Smooth muscle cell (in vitro differentiated cells): ENCODE results near the gene JARID2. TPM values are rescaled to one million over a fixed set of nuclear protein-coding genes. Genes with fewer than 3 reads are reported as not detected.
A peak's percentile ranks its signal among the peaks of the same experiment; 100 is the strongest.

Source experiments
- DNase-seq: peaks from one replicate; lab custom pipeline; 2025; ENCODE audit not compliant: unreplicated experiment; lab: John Stamatoyannopoulos, UW
- H2AFZ ChIP-seq: fragments of 200-600 bp; sonication (generic); 2 replicates; pipeline ENCODE4 v1.6.0; 2016; ENCODE audit warnings: antibody characterized with exemption, low read depth, mild to moderate bottlenecking
- H3F3A ChIP-seq: fragments of 200-600 bp; sonication (generic); 2 replicates; pipeline ENCODE4 v1.6.0; 2017; ENCODE audit warnings: antibody characterized with exemption, low read depth
- H3K27ac ChIP-seq: fragments of 200-600 bp; sonication (generic); 2 replicates; pipeline ENCODE4 v1.5.1; 2016; ENCODE audit warnings: low read depth, mild to moderate bottlenecking
- H3K27me3 ChIP-seq: fragments of 200-600 bp; sonication (generic); 2 replicates; pipeline ENCODE4 v1.6.1; 2016; ENCODE audit warnings: low read depth, mild to moderate bottlenecking
- H3K36me3 ChIP-seq: fragments of 200-600 bp; sonication (generic); 2 replicates; pipeline ENCODE4 v1.5.1; 2016; ENCODE audit warnings: low read depth
- H3K4me1 ChIP-seq: fragments of 200-600 bp; sonication (generic); 2 replicates; pipeline ENCODE4 v1.5.1; 2016; ENCODE audit warnings: low read depth
- H3K4me2 ChIP-seq: fragments of 200-600 bp; sonication (generic); 2 replicates; pipeline ENCODE4 v1.6.0; 2016; ENCODE audit warnings: mild to moderate bottlenecking
- H3K4me3 ChIP-seq: fragments of 200-600 bp; sonication (generic); 2 replicates; pipeline ENCODE4 v1.5.1; 2016; ENCODE audit warnings: mild to moderate bottlenecking
- H3K79me2 ChIP-seq: fragments of 200-600 bp; sonication (generic); 2 replicates; pipeline ENCODE4 v1.6.0; 2016; ENCODE audit warnings: low read depth, mild to moderate bottlenecking
- H3K9ac ChIP-seq: fragments of 200-600 bp; sonication (generic); 2 replicates; pipeline ENCODE4 v1.6.0; 2016; ENCODE audit warnings: low read depth
- H3K9me3 ChIP-seq: fragments of 200-600 bp; sonication (generic); replicated peaks from 2 replicates; pipeline ENCODE4 v1.5.1; 2016; ENCODE audit warnings: low read depth
- H4K20me1 ChIP-seq: fragments of 200-600 bp; sonication (generic); 2 replicates; pipeline ENCODE4 v1.6.0; 2016; ENCODE audit warnings: low read depth
- WGBS: methylation state at CpG from one replicate; pipeline ENCODE4 v1.1.7; 2016; ENCODE audit warnings: low lambda C conversion rate; 5-methylcytosine and 5-hydroxymethylcytosine counted together
- polyA plus RNA-seq: library from polyadenylated mRNA; unstranded; fragments of >200 nt; fragmentation: Nextera tagmentation; extraction: Ambion mirVana; gene quantifications from 2 replicates; pipeline ENCODE4 v1.2.1, GENCODE V29; 2016
- total RNA-seq: library from RNA; depleted of rRNA; stranded (reverse); fragments of >200 nt; gene quantifications from 2 replicates; pipeline ENCODE4 v1.2.3, GENCODE V29; 2014
- TF ChIP-seq, protein P1 (sequence below): fragments of 200-600 bp; sonication (generic); IDR thresholded peaks from 2 replicates; pipeline ENCODE4 v1.5.1; 2017; ENCODE audit warnings: borderline replicate concordance, mild to moderate bottlenecking, antibody characterized with exemption; ENCODE audit not compliant: insufficient read depth, poor library complexity, severe bottlenecking

The JARID2 gene
- total and polyA plus RNA-seq, 2 experiments from 2014 or later = 5.2 to 10.2 TPM

DNA sequence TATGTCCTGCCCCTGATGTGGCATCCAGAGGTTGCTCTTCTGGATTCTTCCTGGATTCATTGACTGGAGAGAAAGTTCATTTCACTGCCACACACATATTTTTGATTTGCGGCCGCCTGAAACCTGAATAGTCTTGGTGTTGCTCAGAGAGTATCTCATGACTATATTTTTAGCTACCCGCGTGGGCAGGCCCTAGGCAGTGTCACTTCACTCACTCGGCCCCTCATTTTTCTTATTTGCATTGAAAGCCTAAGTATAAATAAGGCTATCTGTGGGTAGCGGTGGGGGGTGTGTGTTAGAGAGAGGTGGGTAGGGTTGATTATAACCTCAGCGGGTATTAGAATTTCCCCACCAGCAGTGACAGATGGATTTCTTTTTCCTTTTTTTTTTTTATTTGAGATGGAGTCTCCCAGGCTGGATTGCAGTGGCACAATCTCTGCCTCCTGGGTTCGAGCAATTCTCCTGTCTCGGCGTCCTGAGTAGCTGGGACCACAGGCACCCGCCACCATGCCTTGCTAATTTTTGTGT is 113.5 kb downstream of the JARID2 start:
- Histone ChIP-seq H3K27me3 (no peaks in the 10 kb centered on the region), H3K27ac (no peak overlapping the region), H3F3A (peaks cover 8% of the 10 kb centered on the region), H3K9ac (no peak overlapping the region), H3K9me3 (no peaks in the 10 kb centered on the region), H2AFZ (no peak overlapping the region), H3K4me3 (no peak overlapping the region), H3K79me2 (peaks cover 49% of the 10 kb centered on the region), H3K4me1 (peaks cover 35% of the 10 kb centered on the region), H4K20me1 (peaks cover 100% of the 10 kb centered on the region), H3K4me2 (peak overlapping the region; percentile 13), H3K36me3 (no peaks in the 10 kb centered on the region)
- TF ChIP-seq, protein P1, sequence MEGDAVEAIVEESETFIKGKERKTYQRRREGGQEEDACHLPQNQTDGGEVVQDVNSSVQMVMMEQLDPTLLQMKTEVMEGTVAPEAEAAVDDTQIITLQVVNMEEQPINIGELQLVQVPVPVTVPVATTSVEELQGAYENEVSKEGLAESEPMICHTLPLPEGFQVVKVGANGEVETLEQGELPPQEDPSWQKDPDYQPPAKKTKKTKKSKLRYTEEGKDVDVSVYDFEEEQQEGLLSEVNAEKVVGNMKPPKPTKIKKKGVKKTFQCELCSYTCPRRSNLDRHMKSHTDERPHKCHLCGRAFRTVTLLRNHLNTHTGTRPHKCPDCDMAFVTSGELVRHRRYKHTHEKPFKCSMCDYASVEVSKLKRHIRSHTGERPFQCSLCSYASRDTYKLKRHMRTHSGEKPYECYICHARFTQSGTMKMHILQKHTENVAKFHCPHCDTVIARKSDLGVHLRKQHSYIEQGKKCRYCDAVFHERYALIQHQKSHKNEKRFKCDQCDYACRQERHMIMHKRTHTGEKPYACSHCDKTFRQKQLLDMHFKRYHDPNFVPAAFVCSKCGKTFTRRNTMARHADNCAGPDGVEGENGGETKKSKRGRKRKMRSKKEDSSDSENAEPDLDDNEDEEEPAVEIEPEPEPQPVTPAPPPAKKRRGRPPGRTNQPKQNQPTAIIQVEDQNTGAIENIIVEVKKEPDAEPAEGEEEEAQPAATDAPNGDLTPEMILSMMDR = no peak
- 67% methylated on average over 11 of the region's 11 CpGs for WGBS
- DNase-seq = no peak

- no peak overlapping the region for H3K27ac ChIP-seq
- peaks cover 43% of the 10 kb centered on the region for H3K79me2 ChIP-seq
- H4K20me1 ChIP-seq = peaks cover 100% of the 10 kb centered on the region
- TF ChIP-seq, protein P1 = no peak
- no peaks in the 10 kb centered on the region for H3K27me3 ChIP-seq
- no peak overlapping the region for H3K4me3 ChIP-seq
- DNase-seq = no peak
- H3K36me3 ChIP-seq = no peaks in the 10 kb centered on the region
- H3K9ac ChIP-seq = no peak overlapping the region
- no peak overlapping the region for H2AFZ ChIP-seq
- no peaks in the 10 kb centered on the region for H3K9me3 ChIP-seq
- 91% methylated on average over 9 of the region's 9 CpGs for WGBS
- no peak overlapping the region for H3K4me2 ChIP-seq
- peaks cover 44% of the 10 kb centered on the region for H3K4me1 ChIP-seq
- H3F3A ChIP-seq = peaks cover 4% of the 10 kb centered on the region
Measured at GRCh38 chr6:15360300-15360699, 114.4 kb downstream of the JARID2 start.

DNA sequence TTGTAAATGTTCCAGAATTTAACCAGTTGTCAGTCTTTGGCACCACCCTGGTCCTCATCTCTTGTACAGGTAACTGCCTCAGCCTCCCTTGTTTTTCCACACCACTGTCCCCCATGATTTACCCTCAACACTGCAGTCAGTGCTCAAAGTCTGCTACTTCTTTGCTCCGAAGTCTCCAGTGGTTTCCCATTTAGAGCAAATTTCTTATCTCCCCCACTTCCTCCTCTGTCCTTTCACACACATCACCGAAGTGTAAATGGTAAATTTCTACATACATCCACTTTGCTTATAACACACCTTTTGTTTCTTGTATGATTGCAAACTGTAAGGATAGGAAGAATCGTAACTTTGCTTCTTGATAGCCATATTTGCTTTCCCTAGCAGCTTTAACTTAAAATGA is 115.3 kb downstream of the JARID2 start:
- no peak for DNase-seq
- TF ChIP-seq, protein P1 = no peak
- no peak overlapping the region for H3K4me3 ChIP-seq
- no peaks in the 10 kb centered on the region for H3K9me3 ChIP-seq
- peaks cover 4% of the 10 kb centered on the region for H3F3A ChIP-seq
- H3K9ac ChIP-seq = no peak overlapping the region
- H3K27me3 ChIP-seq = no peaks in the 10 kb centered on the region
- H2AFZ ChIP-seq = no peak overlapping the region
- peaks cover 100% of the 10 kb centered on the region for H4K20me1 ChIP-seq
- peaks cover 53% of the 10 kb centered on the region for H3K4me1 ChIP-seq
- 92% methylated on average over 3 of the region's 3 CpGs for WGBS
- no peaks in the 10 kb centered on the region for H3K36me3 ChIP-seq
- no peak overlapping the region for H3K27ac ChIP-seq
- no peak overlapping the region for H3K4me2 ChIP-seq
- H3K79me2 ChIP-seq = peaks cover 43% of the 10 kb centered on the region
